AG09309 (cell line): Measurements from ENCODE around the gene GNAL.

Experiments used
- DNase-seq: peaks from one replicate; pipeline ENCODE4 v3.0.0-alpha.2; 2010; ENCODE audit warnings: low read depth
- H3K4me3 ChIP-seq: 2 replicates; pipeline ENCODE4 v1.5.1; 2011; ENCODE audit warnings: mild to moderate bottlenecking, low read depth, low read length, moderate library complexity; ENCODE audit not compliant: control insufficient read depth
- CTCF ChIP-seq: IDR thresholded peaks from 2 replicates; pipeline ENCODE4 v1.5.1; 2011; ENCODE audit warnings: mild to moderate bottlenecking, low read depth, low read length, inconsistent platforms; ENCODE audit not compliant: insufficient read depth, control insufficient read depth; ENCODE audit errors: missing control alignments

The GNAL gene

DNA sequence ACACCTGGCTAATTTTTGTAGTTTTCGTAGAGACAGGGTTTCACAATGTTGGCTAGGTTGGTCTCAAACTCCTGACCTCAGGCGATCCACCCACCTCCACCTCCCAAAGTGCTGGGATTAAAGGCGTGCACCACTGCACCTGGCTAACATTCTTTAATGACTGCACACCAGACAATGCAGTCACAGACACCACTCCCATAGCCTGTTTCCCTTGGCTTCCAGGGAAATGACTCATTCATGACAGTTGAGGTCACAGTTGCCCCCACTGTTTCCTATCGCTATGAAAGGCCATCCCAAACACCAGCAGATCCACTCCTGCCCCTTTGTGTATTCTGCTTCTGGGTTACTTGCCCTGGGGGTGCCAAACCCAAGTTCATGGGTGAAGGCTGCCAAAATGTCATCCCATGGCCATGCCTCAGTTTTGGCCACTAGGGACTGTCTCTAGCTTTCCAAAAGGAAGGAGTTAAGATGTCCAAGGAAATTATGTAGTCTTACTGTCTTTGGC, 170.9 kb downstream of the GNAL start:
- no peak overlapping the region for H3K4me3 ChIP-seq
- TF ChIP-seq CTCF = peak; percentile 31
- no peak for DNase-seq

DNA sequence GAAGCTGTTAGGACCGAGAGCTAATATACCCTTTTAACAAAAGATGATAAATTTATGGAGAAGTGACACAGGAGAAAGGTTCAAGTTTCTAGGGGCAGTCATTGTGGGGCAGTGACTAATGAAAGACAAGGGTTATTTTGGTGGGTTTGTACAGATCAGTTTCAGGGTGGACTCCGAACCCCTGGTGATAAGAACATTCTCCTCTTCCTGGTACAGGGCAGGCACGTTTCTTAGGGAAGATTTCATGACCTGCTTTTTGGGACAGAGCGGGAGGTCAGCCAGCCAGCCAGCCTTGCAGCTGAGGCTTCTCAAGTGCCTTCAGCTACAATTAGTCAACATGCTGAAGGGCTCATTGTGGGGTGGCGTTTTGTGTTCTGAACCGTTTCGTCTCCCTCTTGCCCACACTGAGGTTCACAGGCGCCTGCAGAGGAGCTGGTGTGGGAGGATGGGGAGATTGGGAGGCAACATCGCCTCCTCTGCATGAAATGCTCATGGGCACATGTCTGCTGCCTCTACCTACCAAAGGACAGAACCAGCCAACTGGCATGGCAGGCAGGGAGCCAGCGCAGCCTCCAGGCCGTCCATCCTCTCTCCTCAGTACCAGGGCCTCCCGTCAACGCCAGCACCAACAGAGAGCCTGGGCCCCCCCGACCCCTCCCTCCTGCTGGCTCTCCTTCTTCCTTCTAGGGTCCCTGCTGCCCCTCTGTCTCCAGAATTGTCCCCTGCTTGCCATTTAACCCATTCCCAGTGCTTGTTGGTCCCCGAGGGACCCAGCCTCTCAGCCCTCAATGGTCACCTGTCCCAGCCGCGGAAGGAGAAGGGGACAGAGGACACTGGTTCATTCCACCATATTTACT, 171.8 kb downstream of the GNAL start:
- DNase-seq = no peak
- H3K4me3 ChIP-seq = no peak overlapping the region
- TF ChIP-seq CTCF = no peak

DNA sequence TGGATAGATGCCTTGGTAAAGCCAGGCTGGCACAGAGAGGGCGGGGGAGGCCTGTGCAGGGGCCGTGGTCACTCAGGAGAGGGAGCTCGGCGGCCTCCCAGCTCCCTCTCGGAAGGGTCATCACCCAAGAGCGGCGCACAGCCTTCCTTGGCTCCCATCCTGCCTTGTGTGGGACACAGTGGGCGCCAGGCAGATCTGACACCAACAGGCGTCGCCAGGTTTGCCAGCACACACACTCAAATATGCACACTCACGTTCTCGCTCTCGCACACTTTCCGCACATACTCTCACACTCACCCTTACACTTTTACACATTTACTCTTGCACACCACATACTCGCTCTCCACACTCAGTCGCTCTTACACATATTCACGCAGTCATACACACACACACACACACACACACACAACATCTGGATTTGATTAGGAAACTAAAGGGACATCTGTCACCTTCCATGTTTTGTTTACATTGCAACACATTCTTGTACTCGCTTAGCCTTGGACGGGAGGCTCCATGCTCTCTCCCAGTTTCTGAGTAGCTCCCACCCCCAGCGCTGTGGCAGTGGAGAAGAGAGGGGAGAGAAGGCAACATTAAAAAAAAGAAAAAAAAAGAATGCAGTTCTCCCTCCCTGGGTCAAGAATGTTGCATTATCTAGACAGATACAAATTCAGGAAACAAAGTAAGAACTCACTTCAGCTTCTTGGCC, 172.7 kb downstream of the GNAL start:
- TF ChIP-seq CTCF = no peak
- H3K4me3 ChIP-seq = no peak overlapping the region
- DNase-seq = no peak

DNA sequence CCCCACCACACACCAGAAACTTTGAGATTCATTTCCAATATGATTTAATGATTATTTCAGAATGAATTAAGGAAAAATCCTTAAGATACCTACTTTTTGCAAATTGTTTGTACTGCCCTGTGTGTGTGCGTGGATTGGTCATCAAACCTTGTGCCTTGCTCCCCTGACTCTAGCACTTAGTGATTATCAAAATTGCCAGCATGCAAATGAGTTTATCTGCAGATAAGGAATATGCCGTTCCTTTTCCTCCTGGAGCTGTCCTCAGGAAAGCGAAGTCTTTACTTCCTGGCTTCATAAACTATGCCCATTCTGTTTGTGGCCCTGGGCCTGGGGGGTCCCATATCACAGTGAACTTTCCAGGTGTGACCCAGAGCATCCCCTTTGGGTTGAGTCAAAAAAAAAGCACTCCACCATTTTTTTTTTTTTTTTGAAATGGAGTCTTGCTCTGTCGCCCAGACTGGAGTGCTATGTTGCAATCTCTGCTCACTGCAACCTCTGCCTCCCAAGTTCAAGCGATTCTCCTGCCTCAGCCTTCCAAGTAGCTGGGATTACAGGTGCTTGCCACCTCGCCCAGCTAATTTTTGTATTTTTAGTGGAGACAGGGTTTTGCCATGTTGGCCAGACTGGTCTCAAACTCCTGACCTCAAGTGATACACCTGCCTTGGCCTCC, 173.5 kb downstream of the GNAL start:
- H3K4me3 ChIP-seq = no peak overlapping the region
- no peak for DNase-seq

DNA sequence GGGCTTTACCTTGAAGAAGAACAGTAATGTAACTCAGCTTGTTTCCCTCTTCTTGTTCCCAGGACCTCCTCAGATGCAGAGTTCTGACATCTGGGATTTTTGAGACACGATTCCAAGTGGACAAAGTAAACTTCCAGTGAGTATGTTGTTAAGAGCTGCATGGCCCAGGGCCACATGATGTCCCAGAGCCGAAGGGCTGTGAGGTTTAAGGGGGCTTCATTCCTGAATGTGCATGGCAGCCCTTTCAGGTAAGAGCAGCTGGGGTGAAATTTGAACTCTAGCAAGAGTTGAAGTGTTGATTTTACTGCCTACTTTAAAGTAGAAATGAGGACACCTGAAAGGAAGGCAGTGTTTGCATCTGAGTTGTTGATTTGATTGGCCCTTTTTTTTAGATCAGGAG, 175.4 kb downstream of the GNAL start:
- DNase-seq = no peak
- H3K4me3 ChIP-seq = no peak overlapping the region
- TF ChIP-seq CTCF = no peak

More for the DNA sequence above, 173.5 kb downstream of the GNAL start:
- TF ChIP-seq CTCF = no peak

DNA sequence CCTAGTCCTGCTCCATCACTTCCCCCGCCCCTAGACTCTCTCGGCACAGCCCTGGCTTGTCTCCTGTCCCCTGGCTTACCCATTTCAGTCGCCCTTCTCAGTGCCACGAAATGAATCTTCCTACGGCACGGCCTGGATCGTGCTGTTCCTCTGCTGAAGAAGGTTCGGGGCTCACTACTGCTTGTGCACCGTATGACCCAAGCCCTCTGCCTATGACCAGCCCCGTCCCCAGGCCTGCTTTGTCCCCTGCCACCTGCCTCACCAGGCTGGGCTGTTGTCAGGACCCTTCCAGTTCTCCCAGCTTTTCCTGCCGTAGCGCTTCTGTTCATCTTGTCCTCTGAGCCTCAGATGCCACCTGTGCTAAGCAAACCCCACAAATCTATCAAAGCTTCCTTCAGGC, 176.0 kb downstream of the GNAL start:
- no peak for DNase-seq
- H3K4me3 ChIP-seq = no peak overlapping the region
- no peak for TF ChIP-seq CTCF
